Coronary artery (tissue), 2 donors: ENCODE measurements around the gene CDH4.

Source experiments
- DNase-seq: peaks from one replicate; pipeline ENCODE4 v3.0.0-alpha.2; 2017; ENCODE audit warnings: low spot score
- H3K27ac ChIP-seq, 2 donors: fragments of 200-600 bp; sonication (generic); one replicate each; pipeline ENCODE4 v1.5.1; 2016 to 2019
- H3K4me3 ChIP-seq: fragments of 200-600 bp; sonication (generic); 2 replicates; pipeline ENCODE4 v1.5.1; 2016; ENCODE audit warnings: mild to moderate bottlenecking, moderate library complexity
- CTCF ChIP-seq: fragments of 200-600 bp; sonication (generic); IDR thresholded peaks from one replicate; pipeline ENCODE4 v1.5.1; 2019; ENCODE audit warnings: antibody characterized with exemption

Gene CDH4

GRCh38 chr20:61895016-61895415 is 643.0 kb downstream of the CDH4 start:
- no peak for DNase-seq
- TF ChIP-seq CTCF = no peak
- Histone ChIP-seq H3K4me3 (no peak overlapping the region), H3K27ac (no peak overlapping the region)

DNA sequence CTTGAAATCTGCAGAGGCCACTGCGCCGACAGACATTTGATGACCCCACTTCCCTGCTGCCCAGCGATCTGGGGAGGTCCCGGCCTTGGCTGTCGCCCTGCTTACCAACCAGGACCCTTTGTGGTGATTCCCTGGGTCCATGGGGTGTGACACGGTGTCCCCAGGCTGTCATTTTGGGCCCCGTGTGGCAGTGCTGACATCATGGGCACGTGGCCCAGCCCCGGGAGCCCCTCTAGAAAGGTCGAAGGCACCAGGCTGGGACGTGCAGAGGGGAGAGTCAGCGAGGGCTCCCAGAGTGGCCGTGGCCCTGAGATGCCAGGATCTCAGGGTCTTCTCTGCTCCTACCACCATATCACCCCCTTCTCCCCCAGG is 643.6 kb downstream of the CDH4 start:
- H3K4me3 ChIP-seq = no peak overlapping the region
- no peak for DNase-seq
- no peak for TF ChIP-seq CTCF
- H3K27ac ChIP-seq = no peak overlapping the region

DNA sequence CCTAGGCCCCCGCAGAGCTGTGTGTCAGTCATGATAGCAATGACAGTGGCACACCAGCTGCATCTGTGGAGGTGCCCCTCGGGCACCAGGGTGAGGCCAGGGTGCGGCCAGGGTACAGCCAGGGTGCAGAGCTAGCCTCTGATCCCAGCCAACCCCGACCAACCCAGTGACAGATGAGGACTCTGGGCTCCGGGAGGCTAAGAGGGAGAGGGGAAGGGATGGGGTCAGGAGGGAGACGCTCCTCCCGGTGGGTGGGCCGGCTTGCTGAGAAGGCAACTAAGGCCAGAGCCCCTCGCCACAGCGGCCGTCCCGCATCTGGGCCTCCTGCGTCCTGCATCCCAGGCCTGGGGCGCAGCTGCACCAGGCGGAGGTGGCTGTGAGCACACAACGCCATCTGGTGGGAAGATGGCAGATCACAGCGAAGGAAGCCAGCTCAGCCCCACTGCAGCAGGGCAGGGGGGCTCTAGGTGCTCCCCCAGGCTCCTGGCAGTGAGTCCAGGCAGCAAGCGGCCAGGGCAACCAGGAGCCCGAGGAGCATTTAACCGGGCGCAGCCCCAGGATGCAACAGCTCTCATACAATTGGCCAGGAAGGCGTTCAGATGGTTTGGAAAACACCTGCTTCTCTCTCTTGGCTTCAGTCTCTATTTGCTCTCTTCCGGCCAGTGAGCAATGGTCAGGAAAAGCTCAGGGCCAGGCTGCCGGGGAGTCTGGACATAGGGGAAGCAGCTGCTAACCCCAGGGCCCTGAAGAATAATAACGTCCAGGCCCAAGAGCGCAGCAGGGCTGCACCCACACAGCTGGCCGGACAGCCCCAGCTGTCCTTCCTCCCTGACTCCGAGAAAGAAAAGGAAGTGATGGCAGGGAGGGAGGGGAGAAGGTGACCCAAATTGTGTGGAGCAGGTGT is 644.2 kb downstream of the CDH4 start:
- Histone ChIP-seq H3K27ac (no peak overlapping the region), H3K4me3 (no peak overlapping the region)
- no peak for DNase-seq
- peak; percentile 60 for TF ChIP-seq CTCF

DNA sequence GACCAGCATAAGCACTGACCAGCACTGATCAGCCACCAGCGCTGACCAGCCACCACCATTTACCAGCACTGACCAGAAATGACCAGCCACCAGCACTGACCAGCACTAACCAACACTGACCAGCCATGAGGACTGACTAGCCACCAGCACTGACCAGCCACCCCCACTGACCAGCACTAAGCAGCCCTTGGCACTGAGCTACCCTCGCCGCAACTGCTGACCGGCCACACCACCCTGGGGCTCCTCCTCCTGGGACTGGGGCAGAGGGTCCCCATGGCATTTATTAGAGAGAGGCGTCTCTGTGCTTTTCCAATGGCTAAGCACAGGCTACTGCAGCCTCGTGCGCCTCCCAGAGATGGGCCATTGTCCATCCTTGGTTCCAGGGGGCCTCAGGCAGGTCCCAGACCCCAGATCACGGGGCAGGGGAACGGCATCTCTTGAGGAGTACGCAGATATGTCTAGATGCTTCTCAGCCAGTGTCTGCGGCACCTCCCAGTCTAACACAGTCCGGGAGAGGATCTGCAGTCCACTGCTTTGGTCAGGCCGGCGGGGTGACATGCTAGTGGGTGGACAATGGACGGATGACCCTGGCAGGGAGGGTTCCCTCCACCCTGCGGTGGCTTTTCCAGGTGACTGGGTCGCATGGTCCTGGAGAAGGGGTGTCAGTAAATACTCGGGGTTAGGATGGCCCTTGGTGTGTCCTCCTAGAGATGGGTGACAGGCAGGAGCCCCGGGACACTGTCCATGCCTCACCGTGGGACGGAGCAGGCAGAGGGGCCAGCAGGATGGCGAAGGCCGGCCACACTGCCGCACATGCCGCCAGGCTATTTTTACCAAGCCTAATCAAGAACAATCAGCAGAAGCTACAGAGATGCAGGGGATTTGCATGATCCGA is 645.6 kb downstream of the CDH4 start:
- TF ChIP-seq CTCF = no peak
- Histone ChIP-seq H3K27ac (no peak overlapping the region), H3K4me3 (no peak overlapping the region)
- DNase-seq = no peak

GRCh38 chr20:61898405-61898804 is 646.3 kb downstream of the CDH4 start:
- no peak for TF ChIP-seq CTCF
- no peak overlapping the region for H3K4me3 ChIP-seq

GRCh38 chr20:61900011-61900944 is 648.2 kb downstream of the CDH4 start:
- no peak overlapping the region for H3K4me3 ChIP-seq
- no peak for DNase-seq
- H3K27ac ChIP-seq = no peak overlapping the region
- TF ChIP-seq CTCF = no peak

More at GRCh38 chr20:61898405-61898804, 646.3 kb downstream of the CDH4 start:
- no peak for DNase-seq
- H3K27ac ChIP-seq = no peak overlapping the region
